Omental fat pad (tissue), 4 donors: Measurements from ENCODE around the gene MICALL1. TPM values are rescaled to one million over a fixed set of nuclear protein-coding genes. Genes with fewer than 3 reads are reported as not detected.

Source experiments
- ATAC-seq: fragments of 150-250 bp; one replicate; pipeline ENCODE4 v1.9.1; 2016; ENCODE audit warnings: mild to moderate bottlenecking, moderate library complexity; ENCODE audit not compliant: low FRiP score
- DNase-seq: peaks from one replicate; pipeline ENCODE4 v3.0.0-alpha.2; 2019; ENCODE audit warnings: low spot score
- total RNA-seq, 4 donors: library from RNA; depleted of rRNA; stranded (reverse); fragments of >200 nt; gene quantifications; one replicate each; pipeline ENCODE4 v1.1.0, GENCODE V29; 2016
- TF ChIP-seq, protein P1 (sequence below), 3 donors: fragments of 450-650 bp; IDR thresholded peaks; one replicate each; pipeline ENCODE4 v1.5.1; 2016 to 2017; ENCODE audit warnings: antibody characterized with exemption in 3 of 3, mild to moderate bottlenecking in 3 of 3, moderate library complexity in 2 of 3

MICALL1 gene
- total RNA-seq, 4 donors from 2014 or later, result 15.4 to 42.4 (median 20.6) TPM

DNA sequence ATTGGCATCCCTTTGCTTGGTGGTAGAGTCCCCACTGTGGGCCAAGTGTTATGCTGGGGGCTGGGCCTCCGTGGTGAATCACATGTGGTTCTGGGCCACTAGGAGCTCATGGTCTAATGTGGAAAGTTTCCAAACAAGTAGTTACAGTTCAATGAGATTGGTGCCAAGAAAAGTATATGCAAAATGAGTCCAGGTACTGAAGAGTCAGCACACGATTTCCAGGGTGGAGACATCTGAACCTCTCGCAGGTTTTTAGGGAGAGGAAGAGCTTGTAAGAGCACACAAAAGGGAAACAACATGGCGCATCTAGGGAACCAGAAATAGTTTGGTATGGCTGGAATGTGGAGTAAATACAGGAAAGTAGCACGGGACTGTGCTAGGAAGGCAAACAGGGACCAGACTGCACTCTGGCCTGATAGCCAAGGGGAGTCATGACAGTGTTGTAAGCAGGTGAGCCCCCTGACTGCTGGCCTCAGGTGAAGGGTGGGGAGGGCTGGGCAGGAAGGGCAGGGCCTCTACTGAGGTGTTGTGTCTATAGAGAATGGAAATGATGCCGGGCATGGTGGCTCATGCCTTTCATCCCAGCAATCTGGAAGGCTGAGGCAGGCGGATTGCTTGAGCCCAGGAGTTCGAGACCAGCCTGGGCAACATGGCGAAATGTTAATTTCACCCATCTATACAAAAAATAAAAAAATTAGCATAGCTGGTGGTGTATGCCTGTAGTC is 60.0 kb downstream of the MICALL1 start:
- no peak for ATAC-seq

GRCh38 chr22:37967147-37967546 is 61.0 kb downstream of the MICALL1 start:
- DNase-seq, result no peak
- no peak for ATAC-seq
- TF ChIP-seq, protein P1, sequence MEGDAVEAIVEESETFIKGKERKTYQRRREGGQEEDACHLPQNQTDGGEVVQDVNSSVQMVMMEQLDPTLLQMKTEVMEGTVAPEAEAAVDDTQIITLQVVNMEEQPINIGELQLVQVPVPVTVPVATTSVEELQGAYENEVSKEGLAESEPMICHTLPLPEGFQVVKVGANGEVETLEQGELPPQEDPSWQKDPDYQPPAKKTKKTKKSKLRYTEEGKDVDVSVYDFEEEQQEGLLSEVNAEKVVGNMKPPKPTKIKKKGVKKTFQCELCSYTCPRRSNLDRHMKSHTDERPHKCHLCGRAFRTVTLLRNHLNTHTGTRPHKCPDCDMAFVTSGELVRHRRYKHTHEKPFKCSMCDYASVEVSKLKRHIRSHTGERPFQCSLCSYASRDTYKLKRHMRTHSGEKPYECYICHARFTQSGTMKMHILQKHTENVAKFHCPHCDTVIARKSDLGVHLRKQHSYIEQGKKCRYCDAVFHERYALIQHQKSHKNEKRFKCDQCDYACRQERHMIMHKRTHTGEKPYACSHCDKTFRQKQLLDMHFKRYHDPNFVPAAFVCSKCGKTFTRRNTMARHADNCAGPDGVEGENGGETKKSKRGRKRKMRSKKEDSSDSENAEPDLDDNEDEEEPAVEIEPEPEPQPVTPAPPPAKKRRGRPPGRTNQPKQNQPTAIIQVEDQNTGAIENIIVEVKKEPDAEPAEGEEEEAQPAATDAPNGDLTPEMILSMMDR (IDR thresholded peaks at IDR 0.05), result no peak

More for the DNA sequence above, 60.0 kb downstream of the MICALL1 start:
- DNase-seq, result no peak
- TF ChIP-seq, protein P1 (IDR thresholded peaks at IDR 0.05), result no peak

DNA sequence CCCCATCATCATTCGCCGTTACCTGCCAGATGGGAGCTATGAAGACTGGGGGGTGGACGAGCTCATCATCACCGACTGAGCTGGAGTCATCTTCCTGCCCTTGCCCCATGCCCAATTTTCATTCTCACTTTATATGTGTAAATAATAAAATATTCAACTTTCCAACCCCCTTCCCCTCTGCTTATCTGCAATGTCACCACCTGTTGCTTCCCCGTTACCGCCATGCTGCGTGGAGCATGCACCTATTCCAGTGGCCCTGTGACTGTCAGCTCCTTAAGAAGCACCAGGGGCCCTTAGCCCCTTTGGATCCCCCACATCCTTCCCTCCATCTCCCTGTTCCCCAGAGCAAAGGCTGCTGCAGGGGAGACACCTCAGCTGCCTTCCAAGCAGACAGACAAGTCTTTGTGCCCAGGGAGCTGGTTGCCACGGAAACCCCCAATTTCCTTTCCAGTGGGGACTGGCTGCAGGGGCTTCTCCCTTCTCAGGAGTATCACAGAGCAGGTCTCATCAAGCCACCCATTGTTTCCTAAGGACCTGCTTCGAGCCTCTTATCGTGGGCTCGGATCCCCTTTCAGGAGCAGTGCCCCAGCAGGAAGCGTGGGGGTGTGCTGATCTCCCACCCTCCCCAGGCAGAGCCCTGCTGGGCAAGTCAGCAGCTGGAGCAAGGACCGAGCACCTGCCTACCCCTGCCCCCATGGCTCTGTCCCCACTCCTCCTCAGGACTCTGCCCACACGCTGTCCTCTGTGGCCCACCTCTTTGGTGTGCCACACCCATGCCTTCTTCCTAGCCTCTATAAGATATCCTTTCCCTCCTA is 61.7 kb downstream of the MICALL1 start:
- ATAC-seq, result no peak
- DNase-seq, result no peak
- TF ChIP-seq, protein P1 (IDR thresholded peaks at IDR 0.05), result no peak

DNA sequence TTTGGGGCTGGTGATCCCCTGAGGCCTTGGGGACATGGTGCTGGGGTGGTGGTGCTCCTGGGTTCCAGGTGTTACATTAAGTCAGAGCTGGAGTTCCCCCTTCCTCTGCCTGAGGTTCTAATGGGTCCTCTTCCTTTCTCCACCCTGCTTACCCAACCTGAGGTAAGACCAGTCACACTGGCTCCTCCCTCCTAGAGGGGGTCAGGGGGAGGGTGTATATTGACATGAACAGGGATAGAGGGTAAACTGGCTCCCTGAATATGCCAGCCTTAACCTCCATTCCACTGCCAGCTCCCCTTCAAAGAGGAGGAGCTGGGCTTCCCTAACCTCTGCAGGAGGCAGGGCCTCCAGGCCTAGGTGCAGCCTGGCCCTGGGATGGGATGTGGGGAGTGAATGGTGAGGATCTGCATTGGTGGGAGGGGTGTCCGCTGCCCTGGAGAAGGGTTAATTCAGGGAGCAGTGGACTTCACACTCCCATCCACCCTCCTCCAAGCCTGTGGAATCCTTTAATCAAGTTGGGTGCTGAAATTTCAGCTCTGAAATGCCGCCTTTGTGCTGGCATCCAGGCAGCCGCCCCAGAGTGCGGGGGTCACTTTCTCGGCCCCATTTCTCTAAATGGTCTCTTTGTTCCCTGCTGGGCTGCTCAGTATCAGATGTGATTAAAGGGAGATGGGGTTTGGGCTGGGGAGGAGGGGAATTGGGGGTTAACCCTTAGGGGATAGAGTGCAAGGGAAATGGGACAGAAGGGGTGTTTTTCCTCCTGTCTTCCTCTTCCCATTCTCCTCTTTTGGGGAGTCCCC is 62.6 kb downstream of the MICALL1 start:
- TF ChIP-seq, protein P1 (IDR thresholded peaks at IDR 0.05), result no peak
- DNase-seq, result no peak
- no peak for ATAC-seq

DNA sequence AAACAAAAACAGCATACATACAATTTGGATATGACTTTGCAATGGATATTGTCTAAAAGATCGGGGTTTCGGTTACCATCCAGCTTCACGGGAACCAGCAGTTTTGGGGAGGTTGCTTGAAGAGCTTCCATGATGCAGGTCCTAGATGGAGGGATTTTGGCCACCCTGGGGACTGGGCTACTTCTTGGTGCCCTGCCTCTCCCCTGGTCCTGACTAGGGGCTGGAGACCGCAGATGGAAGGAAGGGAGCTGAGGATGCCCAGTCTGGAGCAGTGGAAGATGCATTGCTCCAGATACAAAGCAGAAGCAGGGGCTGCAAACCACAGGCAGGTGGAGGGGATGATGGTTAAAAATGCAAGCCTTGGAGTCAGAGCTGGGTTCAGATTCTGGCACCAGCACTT is 64.8 kb downstream of the MICALL1 start:
- ATAC-seq, result no peak

More for the DNA sequence above, 64.8 kb downstream of the MICALL1 start:
- TF ChIP-seq, protein P1 (IDR thresholded peaks at IDR 0.05), result no peak
- no peak for DNase-seq
